HG03066 (cell line): Measurements from ENCODE around the gene LARP4B.

Experiments used
- ATAC-seq: cut with Tn5 transposase; IDR thresholded peaks from one replicate; pipeline ENCODE4 v1.9.1; 2021; ENCODE audit warnings: low read depth; ENCODE audit not compliant: unreplicated experiment

The LARP4B gene

DNA sequence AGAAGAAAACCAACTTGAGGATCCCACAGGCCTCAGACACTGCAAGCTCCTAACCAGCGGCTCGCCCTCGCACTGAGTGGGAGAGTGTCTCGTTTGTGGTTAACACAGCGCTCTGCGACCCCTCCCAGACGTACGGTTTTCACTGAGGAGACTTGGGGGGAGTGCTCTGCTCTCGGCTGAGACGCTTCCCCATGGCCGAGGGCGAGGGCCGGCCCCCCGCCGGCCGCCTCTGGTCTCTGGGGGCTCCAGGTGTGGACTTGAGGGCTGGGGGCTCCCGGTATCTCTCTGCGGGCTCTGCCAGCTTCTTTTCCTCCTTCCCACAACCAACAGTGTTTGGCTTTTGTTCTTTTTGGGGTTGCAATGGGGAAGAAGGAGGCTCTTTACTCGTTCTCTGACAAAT, 118.7 kb downstream of the LARP4B start:
- no peak for ATAC-seq

DNA sequence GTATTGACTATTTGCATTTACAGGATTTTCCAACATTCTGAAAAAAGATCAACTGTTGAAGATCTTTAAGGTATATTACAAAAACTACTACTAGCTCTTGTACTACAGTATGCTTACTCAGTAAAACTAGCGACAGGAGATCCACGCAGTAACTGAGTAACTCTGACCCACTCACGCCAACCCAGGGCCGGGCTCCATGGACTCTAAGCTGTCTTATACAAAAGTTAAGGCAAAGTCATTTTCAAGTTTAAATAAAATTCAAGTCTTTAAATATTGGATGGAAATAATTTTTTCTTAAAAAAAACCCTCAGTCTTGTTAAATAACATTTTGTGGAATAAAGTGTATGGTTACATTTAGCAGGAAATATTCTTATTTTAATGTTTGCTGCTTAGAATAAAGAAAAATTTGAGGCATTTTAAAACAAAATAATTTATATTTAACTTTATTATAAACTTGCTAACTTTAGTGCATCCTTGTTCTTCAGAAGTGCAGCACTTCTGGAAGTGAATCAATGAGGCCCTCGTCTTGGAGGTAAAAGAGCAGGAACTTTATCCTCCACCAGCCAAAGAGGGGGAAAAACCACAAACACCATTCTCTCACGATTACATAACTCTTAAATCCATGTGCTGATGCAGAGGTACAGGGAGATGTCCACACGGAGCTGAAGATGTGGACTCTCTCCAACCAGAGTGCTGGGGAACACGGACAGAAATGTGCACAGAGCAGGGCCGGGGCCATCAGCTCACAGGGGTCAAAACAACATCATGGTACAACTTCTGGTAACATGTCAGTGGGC, 119.9 kb downstream of the LARP4B start:
- no peak for ATAC-seq

DNA sequence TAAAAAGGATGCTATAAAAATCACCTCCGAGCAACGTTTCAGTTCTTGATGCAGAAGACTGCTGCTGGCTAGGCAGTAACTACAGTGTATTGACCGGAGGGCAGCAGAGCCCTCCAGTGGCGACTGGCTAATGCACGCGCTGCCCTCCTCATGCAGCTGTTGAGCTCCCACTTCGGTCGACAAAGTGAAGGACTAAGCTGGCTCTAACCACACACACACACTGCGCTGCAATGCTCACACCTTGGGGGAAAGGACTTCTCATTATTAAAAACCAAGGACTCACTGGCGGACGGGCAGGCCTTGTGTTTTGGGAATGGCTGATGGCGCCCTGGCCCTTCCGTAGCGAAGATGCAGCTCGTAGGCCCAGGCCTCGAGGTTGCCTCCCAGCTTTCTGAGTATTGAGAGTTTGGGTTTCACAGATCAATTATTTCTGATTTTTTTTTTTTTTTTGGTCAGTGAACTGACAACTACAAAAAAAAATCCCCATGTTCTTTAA, 121.1 kb downstream of the LARP4B start:
- ATAC-seq: no peak

DNA sequence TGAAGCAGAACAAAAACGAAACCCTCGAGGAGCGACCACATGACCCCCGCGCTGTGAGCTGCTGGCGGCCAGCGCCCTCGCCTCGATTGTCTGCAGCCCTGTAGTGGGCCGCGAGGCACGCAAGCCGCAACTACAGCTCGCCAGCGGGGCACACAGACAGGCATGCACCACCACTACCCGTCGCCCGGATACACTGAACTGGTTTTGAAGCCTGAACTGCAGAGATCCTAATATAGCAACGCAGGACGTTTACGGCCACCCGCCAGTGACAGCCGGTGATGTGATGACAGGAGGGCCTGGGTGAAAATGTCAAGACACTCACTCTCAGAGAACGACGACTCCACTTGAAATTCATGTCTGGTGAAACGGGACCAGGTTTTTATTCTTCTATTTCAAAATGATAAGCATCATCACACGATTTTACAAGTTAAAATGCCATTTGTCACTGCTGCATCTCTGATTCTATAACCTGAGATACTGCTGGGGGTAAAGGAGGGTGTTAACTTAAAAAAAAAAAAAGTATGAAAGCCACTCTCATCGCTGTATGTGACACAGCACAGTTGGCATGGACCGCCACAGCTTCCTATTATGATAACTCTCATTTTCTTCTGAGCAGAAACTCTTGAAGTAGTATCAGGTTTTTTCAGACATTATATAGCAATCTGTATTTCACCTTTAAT, 121.7 kb downstream of the LARP4B start:
- ATAC-seq: no peak

DNA sequence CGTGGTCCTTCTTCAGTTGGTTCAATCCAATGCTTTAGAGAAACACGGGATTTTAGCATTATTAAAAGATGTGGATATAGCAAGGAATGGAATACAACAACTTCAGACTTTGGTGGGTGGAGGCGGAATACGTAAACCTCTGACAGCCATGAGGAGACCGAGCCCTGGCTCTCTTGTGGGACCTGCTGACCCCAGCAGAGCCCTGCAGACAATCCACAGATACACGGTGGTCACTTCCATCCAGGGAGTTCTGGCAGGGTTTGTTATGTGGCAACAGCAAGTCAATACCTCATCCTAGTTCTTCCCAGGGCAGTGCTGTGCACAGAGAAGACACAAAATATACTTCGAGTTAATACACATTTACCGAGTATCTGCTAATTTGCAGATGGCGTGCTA, 123.5 kb downstream of the LARP4B start:
- ATAC-seq: no peak

DNA sequence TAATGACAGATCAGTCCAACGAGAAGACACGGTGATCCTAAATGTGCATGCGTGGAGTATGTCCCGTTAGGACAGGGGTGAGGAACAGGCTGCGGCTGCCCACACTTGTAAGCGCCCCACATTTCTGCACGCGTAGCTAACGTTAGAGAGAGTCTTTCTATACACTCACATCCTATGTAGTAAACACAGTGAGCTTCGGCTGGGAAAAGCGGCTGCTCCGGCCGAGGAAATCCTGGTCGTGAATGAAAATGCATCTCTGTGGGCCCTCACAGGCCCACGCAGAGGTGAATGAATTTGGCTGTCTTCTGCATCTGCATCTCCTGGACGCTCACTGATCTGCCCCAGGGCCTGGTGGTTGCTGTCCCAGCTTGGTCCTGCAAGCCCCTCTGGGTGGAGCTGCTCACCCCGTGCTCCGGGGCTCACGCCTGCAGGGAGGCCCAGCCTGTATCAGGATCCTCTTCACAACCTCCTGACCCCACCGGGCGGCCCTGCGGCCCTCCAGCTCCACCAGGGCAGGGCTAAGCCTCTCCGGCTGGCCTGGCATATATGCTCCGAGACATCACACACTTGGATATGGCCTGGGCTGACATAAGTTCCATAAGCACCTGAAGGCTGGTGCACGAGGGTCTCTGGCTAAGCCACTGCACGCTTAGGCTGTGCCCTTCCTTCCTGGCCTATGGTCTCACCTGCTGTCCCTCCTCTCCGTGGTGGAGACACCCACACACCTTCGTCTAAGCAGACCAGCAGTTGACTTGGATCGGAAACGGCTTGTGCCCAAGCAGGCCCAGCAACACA, 124.1 kb downstream of the LARP4B start:
- no peak for ATAC-seq

DNA sequence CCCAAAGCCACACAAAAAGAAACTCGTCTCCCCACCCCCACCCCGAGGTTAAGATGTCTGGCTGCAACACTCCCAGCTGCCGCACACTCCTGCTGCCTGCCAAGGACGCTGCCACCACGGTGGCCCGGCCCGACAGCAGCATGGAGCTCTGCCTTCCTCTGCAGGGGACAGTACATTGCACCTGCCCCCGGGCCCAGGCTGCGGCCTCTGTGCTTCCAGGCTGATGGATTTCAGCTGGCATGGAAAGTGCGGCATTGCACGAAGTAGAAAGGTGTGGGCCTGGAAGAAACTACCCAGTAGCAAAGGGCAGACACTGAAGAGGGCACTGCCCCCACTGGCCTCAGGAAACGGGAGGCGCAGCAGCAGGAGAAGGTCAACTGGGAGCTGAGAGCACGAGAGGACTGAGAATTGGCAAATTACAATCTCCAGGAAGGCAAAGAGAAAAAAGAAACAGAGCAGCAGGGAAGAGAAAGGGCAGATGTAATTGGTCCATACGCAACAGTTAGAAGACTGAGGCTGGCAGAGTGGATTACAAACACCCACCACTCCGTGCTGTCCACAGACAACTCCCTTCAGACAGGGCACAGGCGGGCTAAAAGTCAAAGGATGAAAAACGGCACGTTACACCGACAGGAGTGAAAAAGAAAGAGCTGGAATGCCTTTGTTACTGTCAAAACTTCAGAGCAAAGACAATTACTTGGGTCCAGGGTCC, 124.9 kb downstream of the LARP4B start:
- no peak for ATAC-seq

DNA sequence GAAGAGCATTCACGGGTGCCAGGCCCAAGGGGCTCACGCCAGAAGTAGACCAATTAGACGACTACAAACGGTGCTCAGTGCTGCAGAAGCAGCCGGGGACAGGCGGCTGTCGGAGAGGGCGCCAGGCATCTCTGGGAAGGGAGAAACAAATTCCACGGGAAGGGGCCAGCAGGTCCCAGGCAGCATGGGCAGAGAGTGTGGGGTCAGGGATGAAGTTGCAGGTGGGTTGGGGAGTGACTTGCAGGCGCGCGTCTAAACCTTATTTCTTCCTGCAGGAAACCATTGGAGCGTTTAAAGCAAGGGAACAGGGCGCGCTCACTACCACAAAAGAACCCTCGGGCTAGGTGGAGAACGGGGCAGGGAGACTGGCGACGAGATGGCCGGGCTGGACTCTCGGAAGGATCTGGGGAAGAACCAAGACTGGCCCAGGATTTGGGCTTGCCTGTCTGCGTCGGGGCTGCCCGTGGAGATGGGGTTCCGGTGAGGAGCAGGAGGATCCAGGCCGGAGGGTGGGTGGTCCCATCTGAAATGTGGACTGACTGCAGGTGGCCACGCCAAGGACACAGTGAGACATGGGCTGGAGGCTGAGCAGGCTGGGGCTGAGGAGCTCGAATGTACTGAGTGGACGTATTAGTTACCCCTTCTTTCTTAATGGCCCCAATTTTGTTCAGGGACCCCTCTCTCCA, 125.7 kb downstream of the LARP4B start:
- no peak for ATAC-seq

DNA sequence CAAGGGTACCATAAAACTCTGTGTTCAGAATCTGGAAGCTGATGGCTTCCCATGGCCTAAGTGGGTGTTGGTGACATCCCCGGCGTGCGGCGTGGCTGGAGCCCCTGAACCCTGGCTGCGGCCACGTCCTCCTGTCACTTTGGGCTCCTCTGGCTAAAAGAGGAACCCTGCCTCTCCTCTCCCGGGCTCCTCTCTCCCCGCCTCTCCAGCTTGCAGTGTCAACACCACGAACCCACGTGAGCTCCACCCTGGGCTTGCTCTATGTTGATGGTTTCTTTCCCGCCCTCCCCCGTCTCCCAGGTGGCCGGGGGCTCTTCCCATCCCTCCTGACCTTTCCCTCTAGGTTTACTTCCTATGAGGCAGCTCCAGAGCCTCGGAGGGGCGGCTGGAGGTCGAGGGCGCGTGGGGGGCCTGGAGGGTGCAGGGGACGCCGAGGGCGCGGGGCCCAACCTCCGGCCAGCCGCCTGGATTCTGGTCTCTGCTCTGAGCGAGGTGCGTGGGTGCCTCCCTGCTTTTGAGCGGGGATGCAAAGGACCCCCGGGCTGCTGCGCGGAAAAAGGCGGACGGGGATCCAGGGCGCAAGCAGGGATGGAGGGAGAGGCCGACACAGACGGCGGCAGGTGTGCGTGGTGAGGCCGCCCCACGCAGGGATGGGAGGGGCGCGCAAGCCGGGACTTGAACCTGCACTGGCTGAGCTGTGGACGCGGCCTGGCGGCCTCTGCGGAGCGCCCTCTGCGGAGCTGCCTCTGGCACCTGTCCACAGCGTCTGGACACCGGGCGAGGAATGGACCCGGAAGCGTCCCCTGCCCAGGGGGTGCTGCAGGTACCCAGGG, 126.5 kb downstream of the LARP4B start:
- no peak for ATAC-seq

DNA sequence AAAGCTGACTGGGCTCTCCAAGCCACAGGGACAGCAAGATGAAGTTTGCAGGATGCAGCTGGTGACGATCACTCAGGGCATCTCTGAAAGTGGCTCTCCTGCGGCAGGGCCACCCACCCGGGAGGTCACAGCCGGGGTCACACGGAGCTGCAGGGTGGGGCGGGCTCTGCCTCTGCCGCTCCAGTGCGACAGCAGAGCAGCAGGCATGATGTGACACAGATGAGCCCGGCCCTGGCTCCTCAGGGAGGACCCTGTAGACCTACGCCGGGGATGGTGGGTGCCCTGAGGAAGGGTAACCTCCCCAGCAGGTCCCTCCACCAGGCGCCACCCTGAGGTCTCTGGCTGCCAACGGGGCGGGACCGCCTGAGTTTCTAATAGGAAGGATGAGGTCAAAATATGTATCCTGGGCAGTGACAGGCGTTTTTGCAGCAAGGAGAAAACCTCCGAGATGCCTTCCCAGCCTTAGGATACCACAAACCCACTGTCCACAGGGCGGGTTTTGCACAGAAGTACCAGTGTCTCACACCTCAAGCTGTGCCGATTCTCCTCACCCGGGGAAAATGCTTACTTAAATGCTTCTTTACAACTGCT, 127.2 kb downstream of the LARP4B start:
- no peak for ATAC-seq

DNA sequence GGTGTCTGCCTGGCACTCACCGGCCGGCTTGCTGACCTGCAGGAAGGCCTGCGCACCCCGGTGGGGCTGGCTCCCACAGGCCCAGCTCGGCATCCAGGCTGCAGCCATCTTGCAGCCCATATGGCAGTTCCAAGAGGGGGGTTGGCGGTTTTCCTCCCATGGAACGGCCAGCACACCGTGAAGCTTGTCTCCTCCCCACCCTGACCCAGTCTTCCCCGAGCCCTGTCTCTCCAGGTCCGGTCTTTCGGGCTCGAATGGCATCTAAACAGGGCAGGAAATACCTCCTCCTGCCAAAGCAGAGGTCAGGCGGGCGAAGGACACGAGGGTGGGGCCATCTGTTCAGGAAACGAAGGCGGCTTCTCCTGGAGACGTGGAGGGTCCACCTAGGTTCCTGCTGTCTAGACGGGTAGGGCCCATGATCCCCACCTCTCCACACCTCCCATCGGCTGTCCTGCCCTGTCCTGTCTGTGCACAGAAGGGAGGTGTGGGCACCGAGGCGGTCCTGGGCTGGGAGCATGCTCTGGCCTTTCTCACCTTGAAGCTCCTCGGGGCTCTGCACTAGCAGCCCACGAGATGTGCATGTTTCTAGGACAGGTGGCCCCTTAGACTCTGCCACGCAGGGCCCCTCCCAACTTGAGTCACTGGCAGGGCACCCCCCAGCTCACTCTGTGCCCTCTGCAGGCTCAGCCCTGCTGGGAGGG, 128.3 kb downstream of the LARP4B start:
- no peak for ATAC-seq

DNA sequence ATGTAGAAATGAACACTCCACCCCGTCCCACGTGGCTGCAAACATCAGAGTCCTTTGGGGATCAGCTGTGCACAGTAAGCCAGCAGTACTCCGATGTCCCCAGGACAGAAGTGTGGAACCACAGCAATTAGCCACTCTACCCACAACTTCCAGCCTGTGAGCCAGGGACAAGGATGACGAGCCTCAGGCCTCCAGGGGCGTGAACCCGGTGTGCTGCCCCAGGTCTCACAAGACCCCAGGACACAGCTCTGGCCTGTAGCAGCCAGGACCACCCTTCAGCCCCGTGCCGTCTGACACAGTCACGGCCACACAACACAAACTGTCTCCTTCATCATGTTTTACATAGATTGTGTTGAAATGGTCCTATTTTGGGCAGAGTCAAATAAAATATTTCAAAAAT, 129.0 kb downstream of the LARP4B start:
- ATAC-seq: no peak

DNA sequence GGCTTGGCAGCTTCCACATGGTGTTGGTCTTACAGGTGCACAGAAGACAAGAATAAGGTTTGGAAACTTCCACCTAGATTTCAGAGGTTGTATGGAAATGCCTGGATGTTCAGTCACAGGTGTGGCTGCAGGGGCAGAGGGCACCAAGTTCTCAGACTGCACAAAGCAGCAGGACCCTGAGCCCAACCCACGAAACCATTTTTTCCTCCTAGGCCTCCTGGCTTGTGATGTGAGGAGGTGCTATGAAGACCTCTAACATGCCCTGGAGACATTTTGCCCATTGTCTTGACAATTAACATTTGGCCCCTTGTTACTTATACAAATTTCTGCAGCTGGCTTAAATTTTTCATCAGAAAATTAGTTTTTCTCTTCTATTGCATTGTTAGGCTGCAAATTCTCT, 134.3 kb downstream of the LARP4B start:
- ATAC-seq: no peak

DNA sequence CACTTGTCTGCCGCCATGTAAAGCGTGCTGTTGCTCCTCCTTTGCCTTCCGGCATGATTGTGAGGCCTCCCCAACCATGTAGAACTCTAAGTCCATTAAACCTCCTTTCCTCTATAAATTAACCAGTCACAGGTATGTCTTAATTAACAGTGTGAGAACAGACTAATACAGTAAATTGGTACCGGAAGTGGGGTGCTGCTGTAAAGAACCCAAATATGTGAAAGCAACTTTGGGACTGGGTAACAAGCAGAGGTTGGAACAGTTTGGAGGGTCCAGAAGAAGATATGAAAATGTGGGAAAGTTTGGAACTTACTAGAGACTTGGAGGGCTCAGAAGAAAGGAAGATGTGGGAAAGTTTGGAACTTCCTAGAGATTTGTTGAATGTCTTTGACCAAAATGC, 135.3 kb downstream of the LARP4B start:
- no peak for ATAC-seq

DNA sequence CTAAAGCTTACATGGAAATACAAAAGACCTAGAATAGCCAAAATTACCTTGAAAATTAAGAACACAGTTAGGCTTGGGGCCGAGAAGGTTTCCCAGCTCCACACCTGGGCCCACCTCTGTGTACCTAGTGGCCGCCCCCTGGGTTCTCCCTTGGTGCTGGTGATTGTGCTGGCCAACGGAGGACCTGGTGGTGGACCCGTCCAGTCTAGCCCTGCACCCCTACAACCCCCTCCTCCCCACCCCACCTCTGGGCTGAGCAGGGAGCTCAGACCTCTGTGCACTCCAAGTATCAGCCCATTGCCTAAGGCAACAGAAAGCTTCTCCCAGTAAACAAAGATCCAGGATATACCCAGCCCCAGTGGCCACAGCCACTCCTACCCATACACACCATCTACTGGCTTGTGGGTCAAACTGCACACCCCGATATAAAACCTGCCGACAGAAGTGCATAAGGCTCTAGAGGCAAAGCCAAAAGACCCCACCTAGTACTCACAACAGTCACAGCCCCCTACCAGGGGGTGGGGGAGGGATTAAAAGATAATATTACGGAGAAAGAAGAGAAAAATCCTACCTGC, 137.0 kb downstream of the LARP4B start:
- no peak for ATAC-seq

DNA sequence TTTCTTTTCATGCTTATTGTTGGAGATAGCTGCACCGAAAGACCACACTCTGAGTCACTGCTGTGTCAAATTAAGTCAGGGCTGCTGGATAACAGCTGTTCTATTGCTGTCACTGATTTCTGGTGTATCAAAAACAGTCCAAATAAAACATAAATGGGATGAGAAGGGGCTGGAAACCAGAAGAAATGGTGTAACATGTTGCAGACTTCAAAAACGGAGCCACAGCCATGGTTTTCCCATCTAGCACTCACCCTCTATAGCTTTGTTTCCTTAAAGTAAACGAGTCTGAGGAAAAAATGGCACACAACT, 138.8 kb downstream of the LARP4B start:
- no peak for ATAC-seq

DNA sequence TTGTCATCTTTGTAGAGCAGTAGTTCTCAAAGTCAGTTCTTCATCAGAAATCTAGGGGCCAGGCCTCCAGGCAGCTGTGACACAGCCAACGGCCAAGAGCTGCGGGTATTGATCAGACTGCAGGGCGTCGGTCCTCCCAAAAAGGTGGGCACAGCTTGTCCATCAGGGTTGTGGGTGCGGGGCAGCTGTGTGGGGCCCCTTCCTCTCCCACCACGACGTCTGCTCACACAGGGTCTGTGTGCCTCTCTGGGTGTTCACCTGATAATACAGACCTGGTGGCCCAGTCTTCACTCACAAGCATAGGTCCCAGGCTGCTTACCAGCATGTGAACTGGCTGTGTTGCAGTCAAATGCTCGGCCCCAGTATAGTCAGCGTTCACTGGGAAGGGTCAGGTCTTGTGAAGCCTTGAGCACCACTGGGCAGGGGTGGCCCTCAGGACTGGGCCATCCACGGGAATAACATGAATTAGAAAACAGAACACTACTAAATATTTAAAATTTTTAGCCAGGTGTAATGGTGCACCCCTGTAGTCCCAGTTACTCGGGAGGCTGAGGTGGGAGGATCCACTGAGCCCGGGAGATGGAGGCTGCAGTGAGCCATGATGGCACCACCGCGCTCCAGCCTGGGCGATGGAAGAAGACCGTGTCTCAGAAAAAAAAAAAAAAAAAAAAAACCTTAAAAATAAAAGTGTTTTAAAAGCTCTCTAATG, 139.3 kb downstream of the LARP4B start:
- no peak for ATAC-seq

DNA sequence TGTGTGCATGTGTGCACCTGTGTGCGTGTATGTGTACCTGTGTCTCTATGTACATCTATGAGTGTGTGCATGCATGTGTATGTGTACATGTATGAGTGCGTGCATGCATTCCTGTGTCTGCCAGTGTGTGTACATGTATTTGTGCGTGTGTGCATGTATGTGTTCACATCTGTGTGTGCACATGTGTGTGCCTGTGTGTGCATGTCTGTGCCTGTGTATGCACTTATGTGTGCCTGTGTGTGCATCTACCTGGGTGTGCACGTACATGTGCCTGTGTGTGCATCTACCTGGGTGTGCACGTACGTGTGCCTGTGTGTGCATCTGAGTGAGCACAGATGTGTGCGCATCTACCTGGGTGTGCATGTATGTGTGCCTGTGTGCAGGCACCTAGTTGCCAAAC, 139.9 kb downstream of the LARP4B start:
- no peak for ATAC-seq
